Spleen (tissue), 7 donors: ENCODE results near the gene SH3D19.

ENCODE experiments used
- POLR2A ChIP-seq, 3 donors: fragments of 450-650 bp; IDR thresholded peaks; one replicate each; pipeline ENCODE4 v1.5.1; 2017; ENCODE audit warnings: antibody characterized with exemption in 3 of 3, mild to moderate bottlenecking in 1 of 3
- POLR2AphosphoS5 ChIP-seq, 3 donors: sonication (generic); formaldehyde crosslinking; IDR thresholded peaks; one replicate each; pipeline ENCODE4 v1.5.1; 2017; ENCODE audit warnings: antibody characterized with exemption in 3 of 3
- TF ChIP-seq, protein P1 (sequence below), 11 experiments: fragments of 200-600 bp in 7 of 11; fragments of 450-650 bp in 4 of 11; sonication (generic) in 4 of 11; IDR thresholded peaks in 8 of 11; conservative IDR thresholded peaks in 3 of 11; 1 replicate in 7 of 11; 2 replicates in 4 of 11; pipeline versions ENCODE4 v1.4.0 to v1.8.0; 2016 to 2021; ENCODE audit warnings: antibody characterized with exemption in 11 of 11, inconsistent platforms in 4 of 11, mild to moderate bottlenecking in 1 of 11
- donor health status: DM: no; HTN: no; CAD: no; lungs with moderate emphysema.
- donor health status: DM: no; HTN: no; CAD: no.
- donor health status: DM: no; HTN: no; CAD: no.

DNA sequence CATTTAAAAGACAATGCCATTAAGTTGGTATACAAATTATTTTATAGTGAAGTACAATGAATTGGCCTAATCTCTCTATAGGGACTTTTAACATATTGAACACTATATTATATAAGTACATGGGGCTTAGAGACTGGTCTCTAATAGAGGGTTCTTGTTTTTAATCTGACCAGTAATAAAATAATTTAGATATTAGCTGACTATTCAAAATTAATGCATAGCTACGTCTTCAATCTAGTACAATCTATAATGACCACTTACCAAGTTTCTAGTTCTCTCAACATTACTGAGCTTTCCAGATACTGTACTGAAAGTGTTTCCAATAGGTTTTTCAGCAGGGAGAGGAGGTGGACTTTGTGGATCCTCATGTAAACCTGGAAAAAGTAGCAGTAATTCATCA, 166.4 kb downstream of the SH3D19 start:
- TF ChIP-seq POLR2A (IDR thresholded peaks at IDR 0.05): no peak
- TF ChIP-seq, protein P1, sequence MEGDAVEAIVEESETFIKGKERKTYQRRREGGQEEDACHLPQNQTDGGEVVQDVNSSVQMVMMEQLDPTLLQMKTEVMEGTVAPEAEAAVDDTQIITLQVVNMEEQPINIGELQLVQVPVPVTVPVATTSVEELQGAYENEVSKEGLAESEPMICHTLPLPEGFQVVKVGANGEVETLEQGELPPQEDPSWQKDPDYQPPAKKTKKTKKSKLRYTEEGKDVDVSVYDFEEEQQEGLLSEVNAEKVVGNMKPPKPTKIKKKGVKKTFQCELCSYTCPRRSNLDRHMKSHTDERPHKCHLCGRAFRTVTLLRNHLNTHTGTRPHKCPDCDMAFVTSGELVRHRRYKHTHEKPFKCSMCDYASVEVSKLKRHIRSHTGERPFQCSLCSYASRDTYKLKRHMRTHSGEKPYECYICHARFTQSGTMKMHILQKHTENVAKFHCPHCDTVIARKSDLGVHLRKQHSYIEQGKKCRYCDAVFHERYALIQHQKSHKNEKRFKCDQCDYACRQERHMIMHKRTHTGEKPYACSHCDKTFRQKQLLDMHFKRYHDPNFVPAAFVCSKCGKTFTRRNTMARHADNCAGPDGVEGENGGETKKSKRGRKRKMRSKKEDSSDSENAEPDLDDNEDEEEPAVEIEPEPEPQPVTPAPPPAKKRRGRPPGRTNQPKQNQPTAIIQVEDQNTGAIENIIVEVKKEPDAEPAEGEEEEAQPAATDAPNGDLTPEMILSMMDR (IDR thresholded peaks at IDR 0.05 in 8 of 11, conservative IDR thresholded peaks at IDR 0.05 in 3 of 11): no peak
- TF ChIP-seq POLR2AphosphoS5 (IDR thresholded peaks at IDR 0.05): no peak
